ENCODE data around the gene ITPR2.

Gene ITPR2

GRCh38 chr12:26303418-26303817 is 529.6 kb downstream of the ITPR2 start:
- no peak for DNase-seq
- no peaks in the 10 kb centered on the region for H3K79me1 ChIP-seq (replicated peaks; ENCODE audit: low read length, poor library complexity, severe bottlenecking)
- no peak overlapping the region for H3K4me3 ChIP-seq (ENCODE audit: insufficient read depth in 1 of 2, low read depth in 1 of 2, low read length in 2 of 2)
- H2AFZ ChIP-seq (ENCODE audit: low read depth, low read length): no peak overlapping the region
- H3K14ac ChIP-seq (ENCODE audit: low read length in 2 of 2): no peak overlapping the region
- no peak overlapping the region for H3K4me2 ChIP-seq (ENCODE audit: low read length, poor library complexity, severe bottlenecking)
- no peak overlapping the region for H2BK120ac ChIP-seq (ENCODE audit: low read depth, low read length)
- H2AK5ac ChIP-seq (ENCODE audit: low read length, severe bottlenecking): no peak overlapping the region
- H3K27ac ChIP-seq (ENCODE audit: low read length, poor library complexity, severe bottlenecking): no peak overlapping the region
- H3K27me3 ChIP-seq (ENCODE audit: control insufficient read depth in 1 of 2, insufficient read depth in 1 of 2, low read length in 2 of 2): no peaks in the 10 kb centered on the region
- no peaks in the 10 kb centered on the region for H3K4me1 ChIP-seq (ENCODE audit: control insufficient read depth, insufficient read depth, low read depth, low read length)
- no peak overlapping the region for H2BK12ac ChIP-seq (ENCODE audit: low read length in 2 of 2)
- no peak overlapping the region for H3K4ac ChIP-seq (ENCODE audit: low read depth in 1 of 2, low read length in 2 of 2)
- no peak overlapping the region for H4K8ac ChIP-seq (ENCODE audit: low read length)
- H3K9ac ChIP-seq (ENCODE audit: low read length): no peak overlapping the region
- no peak overlapping the region for H4K91ac ChIP-seq (ENCODE audit: low read length)
- no peak overlapping the region for H3K18ac ChIP-seq (ENCODE audit: low read depth in 1 of 2, low read length in 2 of 2)
- H3K9me3 ChIP-seq (ENCODE audit: control insufficient read depth, low read length): peaks cover 9% of the 10 kb centered on the region
- no peak overlapping the region for H3K23ac ChIP-seq (ENCODE audit: low read length in 2 of 2)
- H3K36me3 ChIP-seq (ENCODE audit: control insufficient read depth in 1 of 2, insufficient read depth in 2 of 2, low read depth in 1 of 2, low read length in 2 of 2): no peaks in the 10 kb centered on the region
- WGBS: 100% methylated on average over 1 of the region's 1 CpG
- no peak overlapping the region for H2BK15ac ChIP-seq (ENCODE audit: low read depth, poor library complexity, severe bottlenecking)
- H2BK5ac ChIP-seq (ENCODE audit: low read depth, low read length, poor library complexity, severe bottlenecking): no peak overlapping the region

- no peak overlapping the region for H2BK5ac ChIP-seq (ENCODE audit: low read depth, low read length, poor library complexity, severe bottlenecking)
- no peak overlapping the region for H2BK12ac ChIP-seq (ENCODE audit: low read length in 2 of 2)
- no peak overlapping the region for H3K4me2 ChIP-seq (ENCODE audit: low read length, poor library complexity, severe bottlenecking)
- no peaks in the 10 kb centered on the region for H3K27me3 ChIP-seq (ENCODE audit: control insufficient read depth in 1 of 2, insufficient read depth in 1 of 2, low read length in 2 of 2)
- H4K91ac ChIP-seq (ENCODE audit: low read length): no peak overlapping the region
- no peak overlapping the region for H2AFZ ChIP-seq (ENCODE audit: low read depth, low read length)
- 100% methylated on average over 2 of the region's 3 CpGs for WGBS
- no peak overlapping the region for H3K23ac ChIP-seq (ENCODE audit: low read length in 2 of 2)
- no peak overlapping the region for H2BK120ac ChIP-seq (ENCODE audit: low read depth, low read length)
- no peaks in the 10 kb centered on the region for H3K36me3 ChIP-seq (ENCODE audit: control insufficient read depth in 1 of 2, insufficient read depth in 2 of 2, low read depth in 1 of 2, low read length in 2 of 2)
- H3K18ac ChIP-seq (ENCODE audit: low read depth in 1 of 2, low read length in 2 of 2): no peak overlapping the region
- H3K4me1 ChIP-seq (ENCODE audit: control insufficient read depth, insufficient read depth, low read depth, low read length): no peaks in the 10 kb centered on the region
- H3K27ac ChIP-seq (ENCODE audit: low read length, poor library complexity, severe bottlenecking): no peak overlapping the region
- no peak overlapping the region for H3K4me3 ChIP-seq (ENCODE audit: insufficient read depth in 1 of 2, low read depth in 1 of 2, low read length in 2 of 2)
- no peak overlapping the region for H3K9ac ChIP-seq (ENCODE audit: low read length)
- H2BK15ac ChIP-seq (ENCODE audit: low read depth, poor library complexity, severe bottlenecking): no peak overlapping the region
- no peak overlapping the region for H2AK5ac ChIP-seq (ENCODE audit: low read length, severe bottlenecking)
- H3K9me3 ChIP-seq (ENCODE audit: control insufficient read depth, low read length): peaks cover 9% of the 10 kb centered on the region
- DNase-seq: no peak
- no peaks in the 10 kb centered on the region for H3K79me1 ChIP-seq (replicated peaks; ENCODE audit: low read length, poor library complexity, severe bottlenecking)
- H3K14ac ChIP-seq (ENCODE audit: low read length in 2 of 2): no peak overlapping the region
- H3K4ac ChIP-seq (ENCODE audit: low read depth in 1 of 2, low read length in 2 of 2): no peak overlapping the region
- H4K8ac ChIP-seq (ENCODE audit: low read length): no peak overlapping the region
Measured at GRCh38 chr12:26302776-26303175, 530.2 kb downstream of the ITPR2 start.

GRCh38 chr12:26299751-26300150 is 533.2 kb downstream of the ITPR2 start:
- peak overlapping the region; percentile 18 to 87 for H2BK12ac ChIP-seq (ENCODE audit: low read length in 2 of 2)
- no peaks in the 10 kb centered on the region for H3K36me3 ChIP-seq (ENCODE audit: control insufficient read depth in 1 of 2, insufficient read depth in 2 of 2, low read depth in 1 of 2, low read length in 2 of 2)
- peak overlapping the region in 1 of 2 experiments; percentile 79 for H3K18ac ChIP-seq (ENCODE audit: low read depth in 1 of 2, low read length in 2 of 2)
- H3K9ac ChIP-seq (ENCODE audit: low read length): peak overlapping the region; percentile 85
- no peak overlapping the region for H3K27ac ChIP-seq (ENCODE audit: low read length, poor library complexity, severe bottlenecking)
- peak overlapping the region; percentile 52 for H4K91ac ChIP-seq (ENCODE audit: low read length)
- 95% methylated on average over 1 of the region's 1 CpG for WGBS
- no peak overlapping the region for H2AFZ ChIP-seq (ENCODE audit: low read depth, low read length)
- no peaks in the 10 kb centered on the region for H3K27me3 ChIP-seq (ENCODE audit: control insufficient read depth in 1 of 2, insufficient read depth in 1 of 2, low read length in 2 of 2)
- no peaks in the 10 kb centered on the region for H3K9me3 ChIP-seq (ENCODE audit: control insufficient read depth, low read length)
- H4K8ac ChIP-seq (ENCODE audit: low read length): no peak overlapping the region
- no peak overlapping the region for H2AK5ac ChIP-seq (ENCODE audit: low read length, severe bottlenecking)
- H3K23ac ChIP-seq (ENCODE audit: low read length in 2 of 2): no peak overlapping the region
- H3K14ac ChIP-seq (ENCODE audit: low read length in 2 of 2): no peak overlapping the region
- H3K4ac ChIP-seq (ENCODE audit: low read depth in 1 of 2, low read length in 2 of 2): no peak overlapping the region
- no peak for DNase-seq
- no peaks in the 10 kb centered on the region for H3K4me1 ChIP-seq (ENCODE audit: control insufficient read depth, insufficient read depth, low read depth, low read length)
- H2BK120ac ChIP-seq (ENCODE audit: low read depth, low read length): no peak overlapping the region
- H2BK15ac ChIP-seq (ENCODE audit: low read depth, poor library complexity, severe bottlenecking): no peak overlapping the region
- H3K4me2 ChIP-seq (ENCODE audit: low read length, poor library complexity, severe bottlenecking): no peak overlapping the region
- H3K79me1 ChIP-seq (replicated peaks; ENCODE audit: low read length, poor library complexity, severe bottlenecking): no peaks in the 10 kb centered on the region
- H3K4me3 ChIP-seq (ENCODE audit: insufficient read depth in 1 of 2, low read depth in 1 of 2, low read length in 2 of 2): no peak overlapping the region
- no peak overlapping the region for H2BK5ac ChIP-seq (ENCODE audit: low read depth, low read length, poor library complexity, severe bottlenecking)

GRCh38 chr12:26298785-26299621 is 534.0 kb downstream of the ITPR2 start:
- no peak overlapping the region for H4K91ac ChIP-seq (ENCODE audit: low read length)
- no peaks in the 10 kb centered on the region for H3K79me1 ChIP-seq (replicated peaks; ENCODE audit: low read length, poor library complexity, severe bottlenecking)
- H2AFZ ChIP-seq (ENCODE audit: low read depth, low read length): no peak overlapping the region
- H3K4me1 ChIP-seq (ENCODE audit: control insufficient read depth, insufficient read depth, low read depth, low read length): no peaks in the 10 kb centered on the region
- H3K9me3 ChIP-seq (ENCODE audit: control insufficient read depth, low read length): no peaks in the 10 kb centered on the region
- no peak overlapping the region for H2BK15ac ChIP-seq (ENCODE audit: low read depth, poor library complexity, severe bottlenecking)
- no peak overlapping the region for H3K14ac ChIP-seq (ENCODE audit: low read length in 2 of 2)
- peak overlapping the region; percentile 38 for H3K4me2 ChIP-seq (ENCODE audit: low read length, poor library complexity, severe bottlenecking)
- no peak overlapping the region for H2BK120ac ChIP-seq (ENCODE audit: low read depth, low read length)
- no peak overlapping the region for H2AK5ac ChIP-seq (ENCODE audit: low read length, severe bottlenecking)
- H3K27ac ChIP-seq (ENCODE audit: low read length, poor library complexity, severe bottlenecking): peak overlapping the region; percentile 80
- no peak overlapping the region for H2BK12ac ChIP-seq (ENCODE audit: low read length in 2 of 2)
- DNase-seq: peak; percentile 92
- H2BK5ac ChIP-seq (ENCODE audit: low read depth, low read length, poor library complexity, severe bottlenecking): no peak overlapping the region
- H3K18ac ChIP-seq (ENCODE audit: low read depth in 1 of 2, low read length in 2 of 2): no peak overlapping the region
- H3K36me3 ChIP-seq (ENCODE audit: control insufficient read depth in 1 of 2, insufficient read depth in 2 of 2, low read depth in 1 of 2, low read length in 2 of 2): no peaks in the 10 kb centered on the region
- peak overlapping the region in 1 of 2 experiments; percentile 66 for H3K4me3 ChIP-seq (ENCODE audit: insufficient read depth in 1 of 2, low read depth in 1 of 2, low read length in 2 of 2)
- peak overlapping the region; percentile 85 for H3K9ac ChIP-seq (ENCODE audit: low read length)
- no peak overlapping the region for H4K8ac ChIP-seq (ENCODE audit: low read length)
- no peak overlapping the region for H3K23ac ChIP-seq (ENCODE audit: low read length in 2 of 2)
- WGBS: 21% methylated on average over 3 of the region's 6 CpGs
- H3K27me3 ChIP-seq (ENCODE audit: control insufficient read depth in 1 of 2, insufficient read depth in 1 of 2, low read length in 2 of 2): no peaks in the 10 kb centered on the region
- peak overlapping the region in 1 of 2 experiments; percentile 50 for H3K4ac ChIP-seq (ENCODE audit: low read depth in 1 of 2, low read length in 2 of 2)

All from mesenchymal stem cell (in vitro differentiated cells and primary cell).